Breast epithelium (tissue), 4 donors: Measurements from ENCODE around the gene JMY. TPM values are rescaled to one million over a fixed set of nuclear protein-coding genes. Genes with fewer than 3 reads are reported as not detected.

ENCODE experiments used
- DNase-seq, 2 donors: peaks; one replicate each; pipeline ENCODE4 v3.0.0-alpha.2; 2019; ENCODE audit warnings: low spot score in 2 of 2
- H3K27ac ChIP-seq, 2 donors: fragments of 200-600 bp; sonication (generic) in 1 of 2; one replicate each; pipeline ENCODE4 v1.5.1; 2016 to 2019; ENCODE audit warnings: mild to moderate bottlenecking in 1 of 2
- H3K27me3 ChIP-seq, 2 donors: fragments of 200-600 bp; sonication (generic) in 1 of 2; one replicate each; pipeline versions ENCODE4 v1.5.1 to v1.6.0; 2017 to 2019; ENCODE audit warnings: control low read depth in 1 of 2, mild to moderate bottlenecking in 1 of 2
- H3K36me3 ChIP-seq: fragments of 200-600 bp; one replicate; pipeline ENCODE4 v1.5.1; 2019
- H3K4me1 ChIP-seq, 2 donors: fragments of 200-600 bp; sonication (generic); one replicate each; pipeline ENCODE4 v1.5.1; 2016 to 2019; ENCODE audit warnings: control low read depth in 1 of 2
- H3K4me3 ChIP-seq, 3 donors: fragments of 200-600 bp; sonication (generic); 1 replicate in 2 of 3; 2 replicates in 1 of 3; pipeline ENCODE4 v1.5.1; 2016 to 2019; ENCODE audit warnings: mild to moderate bottlenecking in 3 of 3, moderate library complexity in 2 of 3
- H3K9me3 ChIP-seq, 2 donors: fragments of 200-600 bp; sonication (generic) in 1 of 2; one replicate each; pipeline ENCODE4 v1.5.1; 2016 to 2019; ENCODE audit warnings: control low read depth in 1 of 2
- POLR2A ChIP-seq: fragments of 450-650 bp; IDR thresholded peaks from one replicate; pipeline ENCODE4 v1.6.1; 2016; ENCODE audit warnings: antibody characterized with exemption, mild to moderate bottlenecking, moderate library complexity
- POLR2AphosphoS5 ChIP-seq, 3 donors: sonication (generic); formaldehyde crosslinking; IDR thresholded peaks; one replicate each; pipeline ENCODE4 v1.6.1; 2017; ENCODE audit warnings: antibody characterized with exemption in 3 of 3
- intact Hi-C: fragments of 100-400 bp; cut with DNase I; formaldehyde crosslinking; loops from one replicate; pipeline ENCODE4 v1.15.1; 2023; ENCODE audit warnings: low total_unique reads
- total RNA-seq, 3 donors: library from RNA; depleted of rRNA; stranded (reverse); fragments of >200 nt; gene quantifications; one replicate each; pipeline ENCODE4 v1.1.0, GENCODE V29; 2016
- TF ChIP-seq, protein P1 (sequence below), 3 donors: fragments of 450-650 bp; IDR thresholded peaks; one replicate each; pipeline ENCODE4 v1.5.1; 2016 to 2017; ENCODE audit warnings: antibody characterized with exemption in 3 of 3, mild to moderate bottlenecking in 3 of 3, moderate library complexity in 3 of 3

The JMY gene
- total RNA-seq, 3 donors from 2014 or later, result 15.8 to 29.9 (median 16.1) TPM

DNA sequence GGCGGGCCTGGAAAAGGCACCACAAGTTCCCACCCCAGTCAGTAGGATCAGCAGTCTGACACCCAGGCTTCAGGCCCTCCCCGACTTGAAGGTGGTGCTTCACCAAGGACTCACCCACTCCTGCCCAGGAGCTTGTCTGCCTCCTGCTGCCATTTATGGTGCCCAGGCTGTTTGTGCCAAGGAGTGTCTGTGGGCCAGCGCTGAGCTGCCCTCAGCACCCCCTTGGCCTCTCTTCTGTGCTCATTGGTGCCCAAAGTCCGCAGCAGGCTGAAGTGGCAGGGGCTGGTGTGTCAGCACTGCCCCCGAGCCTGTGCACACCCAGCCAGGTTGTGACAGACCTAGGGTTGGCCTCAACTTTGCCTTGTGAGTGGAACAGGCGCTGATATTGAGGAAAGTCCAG is 23.5 kb downstream of the JMY start:
- no peaks in the 10 kb centered on the region for H3K4me1 ChIP-seq
- TF ChIP-seq, protein P1, sequence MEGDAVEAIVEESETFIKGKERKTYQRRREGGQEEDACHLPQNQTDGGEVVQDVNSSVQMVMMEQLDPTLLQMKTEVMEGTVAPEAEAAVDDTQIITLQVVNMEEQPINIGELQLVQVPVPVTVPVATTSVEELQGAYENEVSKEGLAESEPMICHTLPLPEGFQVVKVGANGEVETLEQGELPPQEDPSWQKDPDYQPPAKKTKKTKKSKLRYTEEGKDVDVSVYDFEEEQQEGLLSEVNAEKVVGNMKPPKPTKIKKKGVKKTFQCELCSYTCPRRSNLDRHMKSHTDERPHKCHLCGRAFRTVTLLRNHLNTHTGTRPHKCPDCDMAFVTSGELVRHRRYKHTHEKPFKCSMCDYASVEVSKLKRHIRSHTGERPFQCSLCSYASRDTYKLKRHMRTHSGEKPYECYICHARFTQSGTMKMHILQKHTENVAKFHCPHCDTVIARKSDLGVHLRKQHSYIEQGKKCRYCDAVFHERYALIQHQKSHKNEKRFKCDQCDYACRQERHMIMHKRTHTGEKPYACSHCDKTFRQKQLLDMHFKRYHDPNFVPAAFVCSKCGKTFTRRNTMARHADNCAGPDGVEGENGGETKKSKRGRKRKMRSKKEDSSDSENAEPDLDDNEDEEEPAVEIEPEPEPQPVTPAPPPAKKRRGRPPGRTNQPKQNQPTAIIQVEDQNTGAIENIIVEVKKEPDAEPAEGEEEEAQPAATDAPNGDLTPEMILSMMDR (IDR thresholded peaks at IDR 0.05), result no peak
- TF ChIP-seq POLR2AphosphoS5 (IDR thresholded peaks at IDR 0.05), result no peak
- no peak for TF ChIP-seq POLR2A

DNA sequence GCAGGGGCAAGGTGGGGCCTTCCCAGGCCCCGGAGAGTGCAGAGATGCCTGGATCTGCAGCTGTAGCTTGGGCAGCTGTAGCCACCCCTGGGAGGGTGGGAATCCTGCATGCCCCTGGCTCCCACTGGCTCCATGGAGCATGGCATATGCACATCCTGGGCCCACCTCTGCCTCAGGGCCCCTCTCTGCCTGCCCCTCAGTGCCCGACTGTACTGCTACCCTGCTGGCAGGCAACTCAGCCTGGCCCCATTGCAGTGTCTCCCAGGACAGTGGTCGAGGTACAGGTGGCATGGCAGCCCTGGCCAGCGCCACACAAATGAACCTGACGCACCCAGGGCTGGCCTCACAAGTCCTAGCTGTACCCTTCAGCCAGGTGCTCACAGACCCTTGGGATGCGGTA is 23.9 kb downstream of the JMY start:
- Histone ChIP-seq H3K9me3 (no peaks in the 10 kb centered on the region), H3K27ac (no peak overlapping the region), H3K4me1 (no peaks in the 10 kb centered on the region), H3K36me3 (no peaks in the 10 kb centered on the region), H3K4me3 (no peak overlapping the region), H3K27me3 (no peaks in the 10 kb centered on the region)
- TF ChIP-seq, protein P1 (IDR thresholded peaks at IDR 0.05), result no peak
- TF ChIP-seq POLR2A (no peak), POLR2AphosphoS5 (IDR thresholded peaks at IDR 0.05) (no peak)
- intact Hi-C loops, result no loop called here
- DNase-seq, result no peak

More for the DNA sequence above, 23.5 kb downstream of the JMY start:
- H3K4me3 ChIP-seq, result no peak overlapping the region
- H3K27me3 ChIP-seq, result no peaks in the 10 kb centered on the region
- H3K27ac ChIP-seq, result no peak overlapping the region
- no peaks in the 10 kb centered on the region for H3K36me3 ChIP-seq
- DNase-seq, result no peak
- H3K9me3 ChIP-seq, result no peaks in the 10 kb centered on the region
- intact Hi-C loops, result no loop called here

DNA sequence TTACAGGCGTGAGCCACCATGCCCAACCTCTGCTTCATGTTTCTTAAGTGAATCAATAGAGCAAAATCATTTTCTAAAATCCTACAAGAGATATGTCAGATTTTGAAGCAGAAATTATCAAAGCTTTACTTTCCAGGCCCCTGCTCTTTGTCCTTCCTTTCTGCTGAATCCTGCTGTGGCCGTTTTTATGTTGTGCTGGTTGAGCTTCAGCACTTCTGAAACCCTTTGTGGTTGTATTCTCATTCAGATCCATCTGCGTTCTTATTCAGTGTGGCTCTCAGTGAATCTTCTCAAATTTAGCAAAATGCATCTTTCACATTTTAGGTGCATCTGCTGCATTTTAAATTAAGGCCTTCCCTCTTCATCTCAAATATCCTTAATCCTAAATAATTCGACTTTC is 26.0 kb downstream of the JMY start:
- intact Hi-C loops, result no loop called here
- no peak overlapping the region for H3K4me3 ChIP-seq
- H3K9me3 ChIP-seq, result no peaks in the 10 kb centered on the region
- H3K27me3 ChIP-seq, result no peaks in the 10 kb centered on the region
- no peaks in the 10 kb centered on the region for H3K4me1 ChIP-seq
- TF ChIP-seq POLR2AphosphoS5 (IDR thresholded peaks at IDR 0.05), result no peak
- TF ChIP-seq, protein P1 (IDR thresholded peaks at IDR 0.05), result no peak
- no peak for TF ChIP-seq POLR2A
- no peak overlapping the region for H3K27ac ChIP-seq
- no peak for DNase-seq
- no peaks in the 10 kb centered on the region for H3K36me3 ChIP-seq

DNA sequence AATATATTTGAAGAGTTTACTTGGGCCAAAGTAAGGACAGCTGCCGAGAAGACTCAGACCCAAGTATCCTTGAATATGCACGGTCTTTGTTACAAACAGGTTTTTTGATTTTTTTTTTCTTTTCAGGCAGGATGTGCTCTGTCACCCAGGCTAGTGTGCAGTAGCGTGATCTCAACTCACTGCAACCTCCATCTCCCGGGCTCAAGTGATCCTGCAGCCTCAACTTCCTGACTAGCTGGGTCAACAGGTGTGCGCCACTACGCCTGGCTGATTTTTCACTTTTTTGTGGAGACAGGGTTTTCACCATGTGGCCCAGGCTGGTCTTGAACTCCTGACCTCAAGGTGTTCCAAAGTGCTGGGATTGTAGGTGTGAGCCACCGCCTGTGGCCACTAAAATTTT is 27.4 kb downstream of the JMY start:
- no peak for TF ChIP-seq POLR2AphosphoS5 (IDR thresholded peaks at IDR 0.05)
- TF ChIP-seq, protein P1 (IDR thresholded peaks at IDR 0.05), result no peak
- TF ChIP-seq POLR2A, result no peak
- no peaks in the 10 kb centered on the region for H3K4me1 ChIP-seq
- H3K27me3 ChIP-seq, result no peaks in the 10 kb centered on the region
- intact Hi-C loops, result no loop called here
- H3K36me3 ChIP-seq, result no peaks in the 10 kb centered on the region
- DNase-seq, result no peak
- no peak overlapping the region for H3K27ac ChIP-seq
- H3K9me3 ChIP-seq, result no peaks in the 10 kb centered on the region
- H3K4me3 ChIP-seq, result no peak overlapping the region

DNA sequence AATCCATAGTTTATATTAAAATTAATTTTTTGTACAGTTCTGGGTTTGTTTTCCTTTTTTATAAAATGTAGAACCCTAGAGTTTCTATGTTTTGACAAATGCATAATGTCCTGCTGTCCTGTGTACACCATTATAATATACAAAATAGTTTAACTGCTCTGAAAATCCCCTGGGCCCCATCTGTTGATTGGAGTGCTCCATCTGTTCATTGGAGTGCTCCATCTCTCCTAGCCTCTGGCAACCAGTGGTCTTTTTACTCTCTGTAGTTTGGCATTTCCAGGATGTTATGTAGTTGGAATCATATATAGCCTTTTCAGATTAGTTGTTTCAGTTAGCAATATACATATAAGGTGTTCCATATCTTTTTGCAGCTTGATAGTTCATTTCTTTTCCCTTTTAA is 31.2 kb downstream of the JMY start:
- no peaks in the 10 kb centered on the region for H3K27me3 ChIP-seq
- TF ChIP-seq, protein P1 (IDR thresholded peaks at IDR 0.05), result no peak
- no peak for TF ChIP-seq POLR2AphosphoS5 (IDR thresholded peaks at IDR 0.05)
- no peak for TF ChIP-seq POLR2A
- peaks cover 0 to under 1% of the 10 kb centered on the region in 2 donors for H3K9me3 ChIP-seq
- no peaks in the 10 kb centered on the region for H3K4me1 ChIP-seq
- H3K4me3 ChIP-seq, result no peak overlapping the region
- no peak overlapping the region for H3K27ac ChIP-seq
- H3K36me3 ChIP-seq, result no peaks in the 10 kb centered on the region
- intact Hi-C loops, result no loop called here
- no peak for DNase-seq
